GM12892 (cell line): ENCODE data around the gene CDH23.

Source experiments
- POLR2A ChIP-seq: IDR thresholded peaks from 2 replicates; pipeline ENCODE4 v1.6.1; 2011; ENCODE audit warnings: low read depth, low read length, control low read depth
- POLR2AphosphoS5 ChIP-seq: IDR thresholded peaks from 2 replicates; pipeline ENCODE4 v1.6.1; 2011; ENCODE audit warnings: low read depth, low read length, control low read depth
- TAF1 ChIP-seq: IDR thresholded peaks from 2 replicates; pipeline ENCODE4 v1.6.1; 2011; ENCODE audit warnings: low read depth, mild to moderate bottlenecking, control low read depth, low read length, borderline replicate concordance

GRCh38 chr10:71610651-71611050 lies 213.9 kb downstream of the CDH23 start:
- TF ChIP-seq POLR2A: no peak
- no peak for TF ChIP-seq POLR2AphosphoS5
- no peak for TF ChIP-seq TAF1
